Kidney epithelial cell (primary cell): ENCODE data around the gene PPP1R14C. TPM values are rescaled to one million over a fixed set of nuclear protein-coding genes. Genes with fewer than 3 reads are reported as not detected.
"Not testable (repeated sequence)": the region's sequence is repeated elsewhere in the genome, so short reads cannot be mapped to it uniquely, and the experiment has no call there.

Source experiments
- DNase-seq: peaks from one replicate; pipeline ENCODE4 v3.0.0-alpha.2; 2010; ENCODE audit warnings: low read depth
- H3K27me3 ChIP-seq: 2 replicates; pipeline ENCODE4 v1.6.0; 2011; ENCODE audit warnings: low read length; ENCODE audit not compliant: control insufficient read depth, insufficient read depth
- H3K36me3 ChIP-seq: 2 replicates; pipeline ENCODE4 v1.5.1; 2011; ENCODE audit warnings: low read length; ENCODE audit not compliant: control insufficient read depth, insufficient read depth
- H3K4me3 ChIP-seq: 2 replicates; pipeline ENCODE4 v1.5.1; 2011; ENCODE audit warnings: low read depth, mild to moderate bottlenecking, control low read depth, low read length
- total RNA-seq: library from RNA; depleted of rRNA; stranded (reverse); fragments of >200 nt; gene quantifications from 2 replicates; pipeline ENCODE4 v1.2.3, GENCODE V29; 2015
- TF ChIP-seq, protein P1 (sequence below): IDR thresholded peaks from 2 replicates; pipeline ENCODE4 v1.5.1; 2011; ENCODE audit warnings: mild to moderate bottlenecking, moderate library complexity, low read length, control low read depth, inconsistent platforms; ENCODE audit not compliant: insufficient read depth, poor library complexity, severe bottlenecking

Gene PPP1R14C
- total RNA-seq, 1 donor from 2014 or later = 45.5 TPM

DNA sequence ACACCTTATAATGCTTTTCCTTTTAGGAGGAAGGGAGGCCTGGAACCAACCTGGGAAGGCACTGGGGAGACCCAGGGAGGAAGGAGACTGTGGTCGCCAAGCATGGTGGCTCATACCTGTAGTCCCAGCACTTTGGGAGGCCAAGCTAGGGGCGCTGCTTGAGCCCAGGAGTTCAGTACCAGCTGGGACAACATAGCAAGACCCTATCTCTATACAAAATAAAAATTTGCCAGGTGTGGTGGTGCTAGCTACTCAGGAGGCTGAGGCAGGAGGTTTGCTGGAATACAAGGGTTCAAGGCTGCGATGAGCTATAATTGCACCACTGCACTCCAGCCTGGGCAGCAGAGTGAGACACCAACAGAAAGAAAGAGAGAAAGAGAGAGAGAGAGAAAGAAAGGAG lies 36.2 kb downstream of the PPP1R14C start:
- no peak for DNase-seq
- TF ChIP-seq, protein P1, sequence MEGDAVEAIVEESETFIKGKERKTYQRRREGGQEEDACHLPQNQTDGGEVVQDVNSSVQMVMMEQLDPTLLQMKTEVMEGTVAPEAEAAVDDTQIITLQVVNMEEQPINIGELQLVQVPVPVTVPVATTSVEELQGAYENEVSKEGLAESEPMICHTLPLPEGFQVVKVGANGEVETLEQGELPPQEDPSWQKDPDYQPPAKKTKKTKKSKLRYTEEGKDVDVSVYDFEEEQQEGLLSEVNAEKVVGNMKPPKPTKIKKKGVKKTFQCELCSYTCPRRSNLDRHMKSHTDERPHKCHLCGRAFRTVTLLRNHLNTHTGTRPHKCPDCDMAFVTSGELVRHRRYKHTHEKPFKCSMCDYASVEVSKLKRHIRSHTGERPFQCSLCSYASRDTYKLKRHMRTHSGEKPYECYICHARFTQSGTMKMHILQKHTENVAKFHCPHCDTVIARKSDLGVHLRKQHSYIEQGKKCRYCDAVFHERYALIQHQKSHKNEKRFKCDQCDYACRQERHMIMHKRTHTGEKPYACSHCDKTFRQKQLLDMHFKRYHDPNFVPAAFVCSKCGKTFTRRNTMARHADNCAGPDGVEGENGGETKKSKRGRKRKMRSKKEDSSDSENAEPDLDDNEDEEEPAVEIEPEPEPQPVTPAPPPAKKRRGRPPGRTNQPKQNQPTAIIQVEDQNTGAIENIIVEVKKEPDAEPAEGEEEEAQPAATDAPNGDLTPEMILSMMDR = no peak
- Histone ChIP-seq H3K4me3 (no peak overlapping the region), H3K36me3 (no peaks in the 10 kb centered on the region), H3K27me3 (no peaks in the 10 kb centered on the region)

DNA sequence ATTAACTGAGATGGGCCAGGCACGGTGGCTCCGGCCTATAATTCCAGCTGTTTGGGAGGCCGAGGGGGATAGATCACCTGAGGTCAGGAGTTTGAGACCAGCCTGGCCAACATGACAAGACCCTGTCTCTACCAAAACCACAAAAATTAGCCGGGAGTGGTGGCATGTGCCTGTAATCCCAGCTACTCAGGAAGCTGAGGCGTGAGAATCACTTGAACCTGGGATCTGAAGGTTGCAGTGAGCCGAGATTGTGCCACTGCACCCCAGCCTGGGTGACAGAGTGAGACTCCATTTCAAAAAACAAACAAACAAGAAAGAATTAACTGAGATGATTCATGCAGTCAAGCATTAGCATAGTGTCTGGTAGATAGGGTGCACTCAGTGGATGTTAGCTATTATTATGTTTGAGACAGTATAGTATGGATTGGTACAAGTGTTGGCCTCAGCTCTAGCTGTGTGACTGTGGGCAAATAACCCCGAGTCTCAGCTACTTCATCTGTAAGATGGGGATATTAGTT lies 37.1 kb downstream of the PPP1R14C start:
- H3K36me3 ChIP-seq, H3K27me3 ChIP-seq, DNase-seq, H3K4me3 ChIP-seq: not testable (repeated sequence)

DNA sequence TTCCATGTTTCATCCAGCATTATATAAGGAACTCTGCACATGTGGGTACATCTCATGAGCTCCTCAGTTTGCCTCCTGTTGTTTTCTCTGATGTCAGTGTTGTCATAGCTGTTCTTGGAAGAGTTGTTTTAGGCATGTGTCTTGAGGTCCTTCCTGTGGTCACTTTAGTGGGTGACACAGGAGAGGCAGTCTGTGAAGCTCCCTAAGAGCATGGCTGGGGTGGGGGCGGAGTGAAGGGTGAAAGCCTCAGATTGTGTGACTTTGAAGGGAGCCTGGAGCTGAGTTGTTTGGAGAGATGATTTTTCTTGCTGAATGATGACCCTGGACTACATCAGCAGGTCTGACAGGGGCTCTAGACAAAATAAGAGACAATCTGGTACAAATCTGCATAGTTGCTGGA lies 37.7 kb downstream of the PPP1R14C start:
- Histone ChIP-seq H3K36me3 (no peaks in the 10 kb centered on the region), H3K4me3 (no peak overlapping the region), H3K27me3 (no peaks in the 10 kb centered on the region)
- TF ChIP-seq, protein P1 = no peak
- DNase-seq = no peak

DNA sequence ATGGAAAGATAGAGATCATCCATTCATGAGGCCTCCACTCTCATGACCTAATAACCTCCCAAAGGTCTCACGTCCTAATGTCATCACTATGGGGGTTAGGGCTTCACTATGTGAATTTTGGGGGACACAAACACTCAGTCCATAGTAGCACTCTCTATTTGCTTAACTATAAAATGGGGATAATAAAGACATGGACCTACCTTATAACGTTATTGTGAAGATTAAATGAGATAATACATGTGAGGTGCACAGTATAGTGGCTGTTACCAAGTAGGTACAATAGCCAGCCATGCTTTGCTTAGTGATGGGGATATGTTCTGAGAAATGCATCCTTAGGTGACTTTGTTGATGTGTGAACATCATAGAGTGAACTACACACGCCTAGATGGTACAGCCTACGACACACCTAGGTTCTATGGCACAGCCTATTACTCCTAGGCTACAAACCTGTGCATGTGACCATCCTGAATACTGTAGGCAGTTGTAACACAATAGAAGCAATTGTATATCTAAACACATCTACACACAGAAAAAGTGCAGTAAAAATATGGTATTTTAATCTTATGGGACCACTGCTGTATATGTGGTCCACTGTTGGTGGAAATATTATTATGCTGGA lies 39.7 kb downstream of the PPP1R14C start:
- Histone ChIP-seq H3K4me3 (no peak overlapping the region), H3K27me3 (no peaks in the 10 kb centered on the region), H3K36me3 (no peaks in the 10 kb centered on the region)
- DNase-seq = no peak
- TF ChIP-seq, protein P1 = no peak

DNA sequence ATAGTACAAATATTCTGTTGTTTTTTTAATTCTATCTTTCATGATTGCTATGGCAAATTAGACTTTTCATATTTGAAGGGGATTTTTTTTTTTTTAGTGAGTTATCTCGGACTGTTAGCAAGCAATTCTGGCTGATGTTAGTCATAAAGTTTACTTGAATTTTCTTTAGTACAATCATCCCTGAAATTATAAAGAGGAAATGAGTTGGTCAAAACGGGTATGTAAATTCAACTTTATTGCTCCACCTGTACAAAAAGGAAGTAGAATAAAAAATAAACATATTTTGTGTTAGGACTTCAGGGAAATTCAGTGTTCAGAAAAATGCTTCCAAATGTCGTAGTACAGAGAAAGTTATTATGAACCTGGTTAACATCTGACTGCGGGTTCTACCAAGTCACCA lies 40.3 kb downstream of the PPP1R14C start:
- Histone ChIP-seq H3K27me3 (no peaks in the 10 kb centered on the region), H3K36me3 (no peaks in the 10 kb centered on the region), H3K4me3 (no peak overlapping the region)
- DNase-seq = no peak
- TF ChIP-seq, protein P1 = no peak

DNA sequence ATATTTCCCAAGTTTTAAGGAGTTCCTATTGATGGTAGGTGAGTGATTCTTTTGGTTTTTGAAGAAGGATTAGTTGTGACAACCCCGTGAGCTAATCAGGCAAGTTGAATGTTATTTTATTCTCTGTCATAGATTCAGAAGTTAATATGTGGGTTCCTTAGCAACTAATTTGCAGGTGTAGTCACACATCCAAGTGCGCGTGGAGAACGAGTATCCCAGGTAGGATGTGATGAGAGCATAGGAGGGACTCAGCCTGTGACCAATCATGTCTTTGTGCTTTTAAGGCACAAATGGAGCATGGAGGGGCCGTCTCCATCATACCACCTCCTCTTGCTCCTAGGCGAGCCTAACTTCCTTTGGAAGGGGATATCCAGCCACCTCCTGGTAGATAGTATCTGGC lies 41.1 kb downstream of the PPP1R14C start:
- Histone ChIP-seq H3K4me3 (no peak overlapping the region), H3K27me3 (no peaks in the 10 kb centered on the region), H3K36me3 (no peaks in the 10 kb centered on the region)
- TF ChIP-seq, protein P1 = no peak
- no peak for DNase-seq
